ENCODE results near the gene TMEM150A.

- TF ChIP-seq CTCF (IDR thresholded peaks at IDR 0.05) (no peak), POLR2A (IDR thresholded peaks at IDR 0.05) (no peak)
Measured at GRCh38 chr2:85549826-85550225, 52.7 kb downstream of the TMEM150A start.
